Hematopoietic multipotent progenitor cell (in vitro differentiated cells): ENCODE measurements around the gene DSCAML1. TPM values are rescaled to one million over a fixed set of nuclear protein-coding genes. Genes with fewer than 3 reads are reported as not detected.

Experiments used
- DNase-seq, 3 donors: peaks; one replicate each; pipeline ENCODE4 v3.0.0-alpha.2; 2011 to 2015; ENCODE audit warnings: low read depth in 2 of 3, low spot score in 2 of 3
- total RNA-seq: library from RNA; depleted of rRNA; stranded (reverse); fragments of >200 nt; gene quantifications from one replicate; pipeline ENCODE4 v1.2.3, GENCODE V29; 2012

Gene DSCAML1
- total RNA-seq, 1 donor: 0.27 TPM

DNA sequence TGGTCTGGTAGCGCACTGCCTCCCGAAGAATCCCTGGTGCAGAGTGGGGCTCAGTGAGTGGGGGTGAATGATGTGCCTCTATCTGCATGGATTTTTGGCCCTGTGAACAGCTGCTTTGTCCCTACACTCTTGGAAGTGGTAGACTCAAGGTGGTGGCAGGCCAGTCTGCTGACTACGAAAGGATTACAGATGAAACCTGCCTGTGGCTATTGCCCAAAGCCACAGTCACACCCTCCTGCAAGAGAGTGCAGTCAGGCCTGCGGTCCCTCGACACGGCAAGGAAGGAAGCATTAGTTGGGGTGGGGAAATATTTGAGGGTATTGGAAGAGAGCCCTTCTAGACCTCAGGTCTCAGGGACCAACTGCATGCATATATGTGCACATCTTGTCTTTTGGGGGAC, 63.7 kb downstream of the DSCAML1 start:
- DNase-seq: peak in 1 of 3 donors; percentile 48

GRCh38 chr11:117731722-117732290, 65.2 kb downstream of the DSCAML1 start:
- DNase-seq: no peak

DNA sequence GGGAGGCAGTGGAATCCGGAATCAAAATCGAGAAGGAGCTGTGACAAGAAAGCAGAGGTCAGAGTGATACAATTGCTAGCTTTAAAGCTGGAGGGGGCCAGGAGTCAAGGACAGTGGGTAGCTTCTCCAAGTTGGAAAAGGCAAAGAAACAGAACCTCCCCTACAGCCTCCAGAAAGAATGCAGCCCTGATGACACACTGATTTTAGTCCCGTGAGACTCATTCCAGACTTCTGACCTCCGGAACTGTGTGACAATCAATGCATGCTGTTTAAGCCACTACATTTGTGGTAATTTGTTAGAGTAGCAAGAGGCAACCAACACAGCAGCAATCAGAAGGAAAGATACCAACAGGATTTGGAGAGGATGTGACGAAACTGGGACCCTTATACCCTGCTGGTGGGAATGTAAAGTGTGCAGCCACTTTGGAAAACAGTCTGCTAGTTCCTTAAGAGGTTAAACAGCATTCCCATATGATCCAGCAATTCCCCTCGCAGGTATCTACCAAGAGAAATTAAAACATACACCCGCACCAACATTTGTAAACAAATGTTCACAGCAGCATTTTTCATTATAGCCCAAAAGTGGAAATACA, 66.7 kb downstream of the DSCAML1 start:
- DNase-seq: no peak

DNA sequence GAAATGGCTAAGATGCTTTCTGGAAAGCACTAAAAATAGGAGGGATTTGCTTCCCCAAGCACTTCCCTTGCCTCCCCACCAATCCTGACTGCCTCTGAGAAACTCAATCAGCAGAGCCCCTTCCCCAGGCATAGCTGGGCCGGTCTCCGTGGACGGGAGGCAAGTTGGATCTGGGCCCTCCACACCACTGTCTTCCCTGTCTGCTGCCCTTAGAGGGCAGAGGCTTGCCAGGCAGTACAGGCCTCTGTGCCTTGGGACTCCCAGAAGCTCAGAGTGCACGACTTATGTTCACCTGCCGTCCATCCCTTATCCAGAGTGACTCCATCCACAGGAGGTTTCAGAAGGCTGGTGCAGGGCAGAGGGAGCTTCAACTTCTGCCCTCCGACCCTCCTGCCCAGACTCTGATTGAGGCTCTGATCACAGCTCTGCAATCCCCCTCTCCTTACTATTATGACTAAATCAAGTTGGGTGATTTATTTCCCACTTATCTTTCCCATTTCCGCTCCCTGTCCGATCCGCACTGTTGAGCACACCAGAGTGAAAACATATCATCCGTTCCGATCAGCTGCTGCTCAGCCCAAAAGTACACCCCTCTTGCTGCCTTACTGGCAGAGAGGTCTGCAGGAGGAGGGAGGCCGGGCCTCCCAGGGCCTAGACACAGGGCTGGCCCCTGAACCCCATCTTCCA, 71.8 kb downstream of the DSCAML1 start:
- no peak for DNase-seq

- DNase-seq: no peak
Observed at GRCh38 chr11:117724621-117725020, 72.4 kb downstream of the DSCAML1 start.

DNA sequence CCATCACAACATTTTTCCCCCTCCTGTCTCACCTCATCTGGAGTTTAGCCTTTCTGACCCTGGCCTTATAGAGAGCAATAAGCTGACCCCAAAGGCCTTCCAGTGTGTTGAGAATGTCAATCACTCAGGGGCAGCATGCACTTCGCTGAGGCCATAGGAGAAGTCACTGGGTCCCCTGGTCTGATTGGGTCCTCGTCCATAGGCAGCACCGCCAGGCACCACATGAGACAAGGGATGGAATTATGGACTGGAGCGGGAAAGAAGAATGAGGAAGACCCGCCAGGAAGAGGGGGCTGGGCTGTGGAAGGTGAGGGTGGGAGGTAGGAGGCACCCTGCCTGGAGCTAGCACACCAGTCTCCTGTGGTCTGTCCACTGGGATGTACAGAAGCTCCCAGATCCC, 72.9 kb downstream of the DSCAML1 start:
- DNase-seq: no peak

DNA sequence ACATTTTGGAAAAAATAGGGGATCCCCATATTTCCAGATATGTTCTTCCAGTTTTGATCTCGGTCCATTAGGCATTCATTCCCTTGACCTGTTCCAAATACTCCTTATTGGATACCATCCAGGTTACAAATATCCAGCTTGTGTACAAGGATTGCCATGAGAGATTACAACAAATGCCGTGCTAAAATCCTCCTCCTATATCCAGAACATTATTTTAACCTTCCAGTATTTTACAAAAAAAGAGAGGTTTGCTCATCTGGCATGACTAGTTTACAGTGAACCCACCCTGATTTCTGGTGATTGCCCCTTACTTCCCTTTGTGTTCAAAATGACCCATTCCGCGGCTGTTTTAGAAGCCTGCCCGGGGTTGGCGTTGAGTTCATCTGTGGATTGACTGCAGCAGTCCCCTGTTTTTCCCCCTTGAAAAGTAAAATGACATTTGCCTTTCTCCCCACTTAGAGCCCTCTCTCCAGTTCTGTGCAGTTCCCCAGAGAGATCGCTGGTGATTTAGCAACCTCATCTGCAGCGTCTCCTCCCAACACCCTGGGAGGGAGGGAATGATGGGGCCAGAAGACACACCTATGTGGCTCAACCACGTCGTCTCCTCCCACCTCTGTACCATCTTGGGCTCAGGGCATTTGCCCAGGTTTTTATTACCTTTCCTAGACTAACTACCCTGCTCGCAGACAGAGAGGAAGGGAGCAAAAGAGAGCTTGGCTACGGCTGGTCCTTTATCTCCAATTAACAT, 73.6 kb downstream of the DSCAML1 start:
- no peak for DNase-seq

DNA sequence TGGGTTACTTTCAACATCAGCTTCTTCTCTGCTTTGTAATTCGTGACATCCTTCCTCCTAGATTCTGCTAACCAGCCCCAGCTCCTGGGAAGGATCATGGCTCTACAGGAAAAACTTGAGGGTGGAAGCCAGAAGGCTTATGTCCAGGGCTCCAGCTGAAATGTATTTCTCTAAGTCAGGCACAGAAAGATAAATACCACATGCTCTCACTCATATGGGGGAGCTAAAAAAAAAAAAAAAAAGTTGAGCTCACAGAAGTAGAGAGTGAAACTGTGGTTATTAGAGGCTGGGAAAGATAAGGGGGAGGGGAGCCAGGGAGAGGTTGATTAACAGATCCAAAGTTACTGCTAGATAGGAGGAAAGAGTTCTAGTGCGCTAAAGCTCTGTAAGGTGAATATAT, 74.9 kb downstream of the DSCAML1 start:
- no peak for DNase-seq

GRCh38 chr11:117720061-117720511, 76.9 kb downstream of the DSCAML1 start:
- no peak for DNase-seq

- DNase-seq: no peak
Observed at GRCh38 chr11:117719480-117719879, 77.5 kb downstream of the DSCAML1 start.

DNA sequence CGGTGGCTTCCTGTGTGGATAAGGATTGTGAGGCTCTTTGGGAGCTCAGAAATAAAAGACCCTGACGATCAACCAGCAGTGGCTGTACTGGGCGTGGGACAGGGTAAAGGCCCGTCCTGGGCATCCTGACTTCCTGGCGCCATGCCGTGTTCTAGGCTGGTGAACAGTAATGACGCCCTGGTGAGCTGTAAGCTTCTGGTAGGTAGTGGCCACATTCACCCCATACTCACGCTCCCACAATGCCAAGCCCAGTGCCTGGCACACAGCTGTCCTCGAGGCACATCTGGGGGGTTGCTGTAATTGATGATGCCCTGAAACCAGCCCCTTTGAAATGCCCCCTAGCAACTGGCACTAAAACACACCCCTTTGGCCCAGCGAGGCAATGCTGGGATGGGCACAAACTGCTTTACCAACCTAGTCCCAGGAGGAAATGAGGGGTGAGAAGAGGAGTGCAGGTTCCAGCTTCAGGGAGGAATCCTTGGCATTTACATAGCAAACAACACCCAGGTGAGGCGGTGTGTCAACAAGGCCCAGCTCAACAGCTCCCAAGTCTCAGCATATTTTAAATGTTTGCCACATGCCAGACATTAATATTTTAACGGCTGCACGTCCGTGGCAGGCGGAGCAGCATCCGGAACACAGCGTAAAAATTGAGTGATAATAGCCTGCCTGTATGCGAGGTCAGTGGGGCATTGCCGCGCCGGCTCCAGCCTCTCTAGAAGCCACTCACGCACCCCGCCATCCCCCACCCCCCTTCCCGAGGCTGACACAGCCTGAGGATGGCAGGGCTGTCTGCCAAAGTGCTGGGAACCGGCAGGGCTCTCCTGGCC, 79.3 kb downstream of the DSCAML1 start:
- no peak for DNase-seq

DNA sequence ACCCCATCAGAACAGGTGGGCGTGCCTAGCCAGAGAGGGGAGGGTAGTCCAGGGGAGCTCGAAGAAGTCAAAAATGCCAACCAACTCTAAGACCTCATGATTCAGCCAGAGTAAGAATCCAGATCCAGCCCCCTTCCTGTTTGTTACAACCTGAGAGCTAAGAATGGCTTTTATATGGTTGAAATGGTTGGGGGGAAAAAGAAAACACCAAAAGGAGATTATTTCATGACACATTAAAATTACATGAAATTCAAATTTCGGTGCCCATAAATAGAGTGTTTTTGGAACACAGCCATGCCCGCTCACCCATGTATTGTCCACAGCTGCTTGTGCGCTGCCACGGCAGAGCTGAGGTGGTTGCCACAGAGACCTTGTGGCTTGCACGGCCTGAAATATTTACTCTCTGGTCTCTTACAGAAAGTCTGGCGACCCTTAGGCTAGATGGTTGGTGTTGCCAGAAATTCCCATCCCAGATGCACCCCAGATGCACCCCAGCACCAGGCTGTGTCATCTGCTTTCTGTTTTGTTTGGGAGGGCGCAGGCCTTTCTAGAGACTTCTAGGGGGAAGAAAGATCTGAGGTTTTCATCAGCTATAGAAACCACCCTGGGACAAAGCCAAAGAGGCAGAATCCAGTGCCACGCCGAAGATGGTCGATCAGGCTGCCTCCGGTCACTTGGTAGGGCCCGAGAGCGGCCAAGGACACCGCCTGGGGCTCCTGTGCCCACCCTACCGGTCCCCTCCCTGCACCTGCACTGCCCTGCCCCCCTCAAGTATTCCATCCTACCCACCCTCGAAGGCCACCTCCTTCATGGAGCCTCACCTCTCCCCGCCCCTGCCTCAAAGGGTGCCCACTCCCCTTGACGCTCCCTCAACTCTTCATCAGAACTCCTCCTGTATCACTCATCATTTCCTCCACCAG, 80.2 kb downstream of the DSCAML1 start:
- peak in 2 of 3 donors; percentile 6 to 43 for DNase-seq

DNA sequence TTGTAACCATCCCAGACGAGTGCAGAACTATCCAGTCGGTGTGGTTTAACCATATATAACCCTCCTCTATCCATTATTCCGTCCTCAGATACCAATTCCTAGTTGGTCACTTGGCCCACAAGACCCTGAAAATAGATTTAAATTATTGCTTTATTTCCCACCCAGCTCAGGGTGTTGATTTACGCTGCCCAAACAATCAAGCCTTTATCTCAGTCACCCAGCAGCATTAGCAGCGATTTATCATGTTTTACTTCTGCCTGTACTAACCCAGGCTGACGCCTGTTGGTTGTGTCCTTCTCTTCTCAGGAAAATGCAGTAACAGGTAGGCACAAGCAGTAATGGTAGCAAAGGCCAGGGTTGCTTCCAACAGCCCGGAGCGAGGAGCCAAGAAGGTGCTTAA, 81.2 kb downstream of the DSCAML1 start:
- DNase-seq: peak in 1 of 3 donors; percentile 12

DNA sequence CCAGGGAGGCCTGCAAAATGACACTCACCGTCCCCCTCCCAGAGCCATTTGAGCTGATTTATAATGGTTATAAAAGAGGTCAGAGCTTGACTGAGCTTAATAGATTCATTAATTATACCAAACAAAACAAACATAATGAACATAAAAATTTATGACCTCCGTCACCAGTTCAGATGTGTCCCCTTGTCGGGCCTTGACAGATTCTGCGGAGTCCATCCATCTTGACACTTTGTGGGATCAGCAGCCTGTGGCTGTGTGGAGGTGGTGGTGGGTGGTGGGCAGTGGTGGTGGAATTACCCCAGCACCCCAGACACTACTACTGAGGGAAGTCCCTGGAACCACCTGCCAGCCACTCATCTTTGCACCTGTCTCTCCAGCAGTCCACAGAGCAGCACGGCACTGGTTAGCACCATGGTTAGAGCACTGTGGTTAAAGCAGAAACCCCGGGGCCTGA, 83.5 kb downstream of the DSCAML1 start:
- no peak for DNase-seq

- DNase-seq: no peak
Observed at GRCh38 chr11:117712530-117712929, 84.5 kb downstream of the DSCAML1 start.

DNA sequence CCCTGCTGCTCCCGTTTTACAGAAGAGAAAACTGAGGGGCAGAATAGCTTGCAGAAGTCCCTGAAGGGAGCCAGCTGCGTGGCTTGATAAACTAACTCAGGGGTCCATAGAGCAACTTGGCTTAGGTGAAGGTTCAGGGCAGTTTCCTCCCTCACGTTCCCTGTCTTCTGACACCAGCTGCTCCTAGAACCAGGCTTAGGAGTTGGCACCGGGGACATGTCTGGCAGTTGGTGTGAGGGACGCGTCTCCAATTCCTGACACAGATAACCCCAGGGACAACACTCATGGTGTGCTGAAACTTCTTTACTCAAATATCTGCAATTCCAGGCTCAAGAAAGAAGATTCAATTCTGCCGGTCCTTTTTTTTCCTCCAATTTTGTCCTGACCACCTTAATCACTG, 85.7 kb downstream of the DSCAML1 start:
- no peak for DNase-seq

DNA sequence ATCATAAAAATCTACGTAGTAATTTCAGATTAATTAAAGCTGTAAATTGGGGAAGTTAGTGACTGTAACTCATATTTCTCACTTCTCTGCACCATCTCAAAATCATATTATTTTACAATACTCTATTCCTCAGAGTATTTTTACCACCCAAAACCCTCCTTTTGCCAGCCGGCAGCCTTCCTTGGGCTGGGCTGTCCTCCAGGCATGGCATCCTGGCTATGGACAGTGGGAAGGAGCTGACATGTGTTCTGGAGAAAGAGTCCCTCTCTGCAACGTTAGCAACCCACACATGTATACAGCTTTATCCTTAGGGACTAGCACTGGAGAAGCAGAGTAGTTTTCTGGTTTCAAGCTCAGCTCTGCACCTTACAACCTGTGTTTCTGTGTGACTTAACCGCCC, 86.8 kb downstream of the DSCAML1 start:
- no peak for DNase-seq

- no peak for DNase-seq
Observed at GRCh38 chr11:117706322-117706814, 90.6 kb downstream of the DSCAML1 start.

DNA sequence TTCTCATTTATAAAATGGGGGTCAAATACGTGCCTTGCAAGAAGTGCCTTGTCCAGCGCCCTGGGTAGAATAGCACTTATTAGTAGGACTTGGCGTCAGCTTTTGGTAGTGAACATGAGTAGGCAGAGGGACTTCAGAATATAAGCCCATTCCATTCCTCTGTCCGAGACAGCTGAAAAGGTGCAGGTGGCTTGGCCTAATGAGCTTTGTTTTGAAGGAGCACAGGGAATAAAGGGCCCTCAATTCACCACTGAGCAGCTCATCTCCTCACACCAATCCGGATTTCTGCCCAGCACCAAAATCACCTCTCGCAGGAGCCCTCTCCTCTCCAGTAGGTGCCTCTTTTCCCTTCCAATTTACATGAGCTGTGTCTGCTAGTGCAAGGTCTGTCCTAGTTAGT, 91.2 kb downstream of the DSCAML1 start:
- DNase-seq: no peak
